K562 (cell line): Measurements from ENCODE around the gene POP7. TPM values are rescaled to one million over a fixed set of nuclear protein-coding genes. Genes with fewer than 3 reads are reported as not detected.
A peak's percentile ranks its signal among the peaks of the same experiment; 100 is the strongest.

Experiments used
- ARID3B ChIP-seq: fragments of 250-450 bp; sonication (Bioruptor Pico); IDR thresholded peaks from 2 replicates; pipeline ENCODE4 v1.4.0; 2020; ENCODE audit warnings: borderline replicate concordance
- CHD1 ChIP-seq: fragments of 200-600 bp; sonication (generic); IDR thresholded peaks from one replicate; pipeline ENCODE4 v1.6.1; 2012; ENCODE audit warnings: mild to moderate bottlenecking, moderate library complexity, low read length, inconsistent platforms
- CREM ChIP-seq: IDR thresholded peaks from 2 replicates; pipeline ENCODE4 v1.6.1; 2014; ENCODE audit warnings: antibody characterized with exemption, low read depth
- ERF ChIP-seq: fragments of 450-650 bp; formaldehyde crosslinking; IDR thresholded peaks from 2 replicates; pipeline ENCODE4 v1.4.0; 2020; ENCODE audit warnings: mild to moderate bottlenecking, mixed read lengths
- HDAC6 ChIP-seq: IDR thresholded peaks from 2 replicates; pipeline ENCODE4 v1.6.1; 2012; ENCODE audit warnings: low read depth, mild to moderate bottlenecking, control low read depth, inconsistent platforms, low read length, moderate library complexity
- JUND ChIP-seq, 2 experiments: IDR thresholded peaks; 2 replicates in 1 of 2; 3 replicates in 1 of 2; pipeline ENCODE4 v1.6.1; 2011; ENCODE audit warnings: borderline replicate concordance in 2 of 2, low read depth in 2 of 2, low read length in 2 of 2, improper control_type of control experiment in 1 of 2, missing biosample characterization in 1 of 2, missing genetic modification characterization in 1 of 2, missing genetic modification reagents in 1 of 2
- KLF13 ChIP-seq: fragments of 450-650 bp; IDR thresholded peaks from 2 replicates; pipeline ENCODE4 v1.6.1; 2016; ENCODE audit warnings: missing genetic modification characterization, low read depth, mild to moderate bottlenecking, missing compliant biosample characterization, moderate library complexity, borderline replicate concordance
- NFE2 ChIP-seq: IDR thresholded peaks from 2 replicates; pipeline ENCODE4 v1.6.1; 2014; ENCODE audit warnings: antibody characterized with exemption, low read depth
- NFXL1 ChIP-seq: fragments of 450-650 bp; formaldehyde crosslinking; IDR thresholded peaks from 2 replicates; pipeline ENCODE4 v1.4.0; 2021; ENCODE audit warnings: mild to moderate bottlenecking
- SMAD1 ChIP-seq: fragments of 150-350 bp; IDR thresholded peaks from 2 replicates; pipeline ENCODE4 v1.6.1; 2014; ENCODE audit warnings: low read length, low read depth; ENCODE audit not compliant: partially characterized antibody
- SMARCA5 ChIP-seq: fragments of 450-650 bp; IDR thresholded peaks from 2 replicates; pipeline ENCODE4 v1.6.1; 2016
- SMARCE1 ChIP-seq: fragments of 450-650 bp; IDR thresholded peaks from 2 replicates; pipeline ENCODE4 v1.7.1; 2016; ENCODE audit warnings: mild to moderate bottlenecking
- TOE1 ChIP-seq, 2 experiments: fragments of 450-650 bp in 1 of 2; sonication (generic) in 1 of 2; formaldehyde crosslinking in 1 of 2; IDR thresholded peaks; 2 replicates each; pipeline versions ENCODE4 v1.7.1 to v1.8.0; 2016 to 2022; ENCODE audit warnings: borderline replicate concordance in 2 of 2, mild to moderate bottlenecking in 2 of 2, antibody characterized with exemption in 1 of 2, inconsistent platforms in 1 of 2, low read depth in 1 of 2, missing genetic modification reagents in 1 of 2, moderate library complexity in 1 of 2
- ZBTB11 ChIP-seq, 3 experiments: fragments of 200-800 bp in 1 of 3; fragments of 250-450 bp in 1 of 3; fragments of 450-650 bp in 1 of 3; sonication (Bioruptor Pico) in 1 of 3; sonication (Bioruptor generic) in 1 of 3; formaldehyde crosslinking in 1 of 3; IDR thresholded peaks; 2 replicates each; pipeline versions ENCODE4 v1.6.1 to v1.8.0; 2016 to 2022; ENCODE audit warnings: mild to moderate bottlenecking in 2 of 3, missing genetic modification characterization in 2 of 3, missing compliant biosample characterization in 1 of 3, moderate library complexity in 1 of 3
- ZBTB34 ChIP-seq: fragments of 250-450 bp; sonication (Bioruptor Pico); IDR thresholded peaks from 2 replicates; pipeline ENCODE4 v1.8.0; 2021; ENCODE audit warnings: mild to moderate bottlenecking, moderate library complexity
- ZBTB7A ChIP-seq: IDR thresholded peaks from 2 replicates; pipeline ENCODE4 v1.6.1; 2011; ENCODE audit warnings: low read depth, mild to moderate bottlenecking, low read length, moderate library complexity, borderline replicate concordance; ENCODE audit not compliant: control insufficient read depth
- ZKSCAN1 ChIP-seq: fragments of 150-350 bp; IDR thresholded peaks from 2 replicates; pipeline ENCODE4 v1.6.1; 2016; ENCODE audit warnings: low read depth, low read length
- ZNF217 ChIP-seq: sonication (generic); formaldehyde crosslinking; IDR thresholded peaks from 2 replicates; pipeline ENCODE4 v1.8.0; 2022; ENCODE audit warnings: mild to moderate bottlenecking, missing genetic modification reagents
- ZNF408 ChIP-seq: fragments of 250-450 bp; sonication (Bioruptor Pico); IDR thresholded peaks from 2 replicates; pipeline ENCODE4 v1.4.0; 2020; ENCODE audit warnings: low read depth, mild to moderate bottlenecking, moderate library complexity
- polyA plus RNA-seq, 8 experiments: library from polyadenylated mRNA; depleted of rRNA in 4 of 8; stranded (reverse) in 5 of 8; unstranded in 3 of 8; fragments of >200 nt; fragmentation: Nextera tagmentation in 2 of 8; fragmentation: Illumina TruSeq in 1 of 8; extraction: Ambion mirVana in 2 of 8; extraction: Trizol in 1 of 8; gene quantifications; 2 replicates each; pipeline versions ENCODE4 v1.2.1 to v1.2.3, GENCODE V29; 2011 to 2014; ENCODE audit warnings: inconsistent platforms in 1 of 8, missing spikeins in 1 of 8
- total RNA-seq, 7 experiments: library from RNA; depleted of rRNA in 6 of 7; stranded (reverse); fragments of >200 nt in 6 of 7; fragmentation: Illumina TruSeq in 2 of 7; extraction: Trizol in 2 of 7; gene quantifications; 2 replicates each; pipeline versions ENCODE4 v1.2.1 to v1.2.3, GENCODE V29; 2011 to 2021; ENCODE audit warnings: low replicate concordance in 1 of 7

Gene POP7
- total and polyA plus RNA-seq, 9 of the 15 experiments (the other 6 are each of a cell fraction or from before 2014, with no cell fraction given): 11.5 to 163 (median 68.9) TPM

- TF ChIP-seq ZBTB34 (CRISPR knock-in tag) (no peak), ARID3B (0 out of 2 replicates have a peak, but pooled peaks have one; percentile 87), ZNF217 (CRISPR knock-in tag) (no peak), CREM (peak; percentile 68), NFXL1 (CRISPR knock-in tag) (no peak), ZBTB7A (peak; percentile 100), SMARCA5 (peak; percentile 90), ERF (peak; percentile 72), CHD1 (peak; percentile 87), ZNF408 (no peak), TOE1 (IDR thresholded peaks at IDR 0.05; ENCODE audit: borderline replicate concordance) (no peak; the same call in 1 of the 2 replicates), TOE1 (CRISPR knock-in tag; IDR thresholded peaks at IDR 0.05; ENCODE audit: borderline replicate concordance, low read depth) (peak; percentile 86; the same call in 1 of the 2 replicates), SMAD1 (no peak), HDAC6 (no peak), KLF13 (no peak), JUND (IDR thresholded peaks at IDR 0.05; ENCODE audit: borderline replicate concordance, low read depth, low read length) (no peak), JUND (tag; IDR thresholded peaks at IDR 0.05; ENCODE audit: borderline replicate concordance, low read depth, low read length) (peak; percentile 10; the same call in 1 of the 3 replicates), ZBTB11 (CRISPR knock-in tag; IDR thresholded peaks at IDR 0.05) (0 out of 6 replicates have a peak, but pooled peaks of 1 of the 3 experiments have one; percentile 44), ZKSCAN1 (0 out of 2 replicates have a peak, but pooled peaks have one; percentile 9), NFE2 (no peak), SMARCE1 (peak; percentile 59)
Observed at GRCh38 chr7:100705320-100705752, 585 bp upstream of the POP7 start (continued).
